HK-2 (cell line): ENCODE measurements around the gene TNFRSF4.
"Not testable (repeated sequence)": the region's sequence is repeated elsewhere in the genome, so short reads cannot be mapped to it uniquely, and the experiment has no call there.

Experiments used
- DNase-seq: peaks from one replicate; pipeline ENCODE4 v3.0.0-alpha.2; 2018; ENCODE audit not compliant: unreplicated experiment

TNFRSF4 gene

DNA sequence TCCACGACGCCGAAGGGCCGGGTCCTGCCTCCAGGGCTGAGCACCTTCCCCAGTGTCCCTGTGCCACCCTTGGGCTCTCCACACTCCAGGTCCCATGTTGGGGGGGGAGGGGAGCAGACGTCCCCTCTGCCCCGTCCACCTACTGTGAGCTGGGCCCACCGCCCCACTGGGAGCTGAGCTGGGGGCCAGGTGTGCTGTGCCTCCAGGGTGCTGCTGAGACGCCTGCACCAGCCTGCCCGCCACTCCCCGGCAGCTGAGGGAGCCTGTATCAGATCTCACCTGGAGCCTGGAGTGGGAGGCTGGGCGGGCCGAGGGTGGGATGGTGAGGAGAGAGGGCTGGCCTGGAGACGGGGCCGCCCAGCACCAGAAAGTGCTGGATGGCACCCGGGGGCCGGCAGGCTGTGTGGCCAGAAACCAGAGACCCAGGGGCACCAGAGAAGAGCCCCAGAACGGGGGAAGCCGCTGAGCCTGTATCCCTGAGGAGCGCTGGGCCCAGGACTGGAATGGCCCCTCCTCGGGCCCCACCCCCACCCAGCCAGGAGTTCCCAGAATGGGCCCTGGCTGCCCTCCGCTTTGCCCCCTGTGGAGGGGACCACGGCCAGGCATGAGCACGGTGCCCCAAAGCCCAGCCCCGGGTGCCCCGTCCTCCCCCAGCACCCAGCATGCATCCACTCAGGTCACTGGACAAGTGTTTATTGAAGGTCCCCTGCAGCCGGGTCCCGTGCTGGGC, 11.0 kb downstream of the TNFRSF4 start:
- DNase-seq: no peak

DNA sequence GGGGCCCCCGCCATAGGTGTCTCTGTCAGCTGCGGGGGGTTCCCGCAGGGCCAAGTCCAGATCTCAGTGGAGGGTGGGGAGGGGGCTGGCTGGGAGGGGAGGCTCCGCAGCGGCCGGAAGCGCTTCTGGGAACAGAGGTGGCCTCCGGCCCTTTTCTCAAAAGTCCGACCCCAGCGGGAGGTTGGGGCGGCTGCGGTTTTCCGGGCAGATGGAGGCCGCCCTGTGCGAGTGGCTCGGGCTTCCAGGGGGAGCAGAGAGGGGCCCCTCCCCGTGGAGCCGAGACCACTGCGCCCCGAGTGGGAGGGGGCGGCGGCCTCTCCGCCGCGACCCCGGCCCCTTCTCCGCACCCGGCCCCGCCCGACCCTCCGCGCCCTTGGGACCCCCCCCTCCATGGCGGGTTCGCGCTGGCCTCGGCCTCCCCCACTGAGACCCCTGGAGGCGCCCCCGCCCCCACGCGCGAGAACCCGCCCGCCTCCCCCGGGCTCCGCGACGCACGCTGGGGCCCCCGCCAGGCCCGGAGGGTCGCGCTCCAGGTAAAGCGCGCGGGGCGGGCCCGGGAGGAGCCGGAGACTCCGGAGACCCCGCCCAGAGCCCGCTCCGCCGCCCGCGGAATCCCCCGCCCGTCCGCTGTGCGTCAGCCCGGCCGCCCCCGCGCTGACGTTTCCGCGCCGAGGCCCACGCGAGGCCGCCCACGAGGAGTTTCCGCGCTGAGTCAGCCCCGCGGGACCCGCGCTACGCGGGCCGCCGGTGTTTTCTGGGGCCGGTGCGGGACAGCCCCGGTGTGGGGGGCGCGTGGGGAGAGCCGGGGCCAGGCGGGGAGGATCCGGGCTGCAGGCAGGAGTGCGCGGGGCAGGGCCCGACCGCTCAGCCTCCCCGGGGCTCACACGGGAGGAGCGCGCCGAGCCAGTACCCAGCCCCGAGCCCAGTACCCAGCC, 12.8 kb downstream of the TNFRSF4 start:
- DNase-seq: peak; percentile 44

DNA sequence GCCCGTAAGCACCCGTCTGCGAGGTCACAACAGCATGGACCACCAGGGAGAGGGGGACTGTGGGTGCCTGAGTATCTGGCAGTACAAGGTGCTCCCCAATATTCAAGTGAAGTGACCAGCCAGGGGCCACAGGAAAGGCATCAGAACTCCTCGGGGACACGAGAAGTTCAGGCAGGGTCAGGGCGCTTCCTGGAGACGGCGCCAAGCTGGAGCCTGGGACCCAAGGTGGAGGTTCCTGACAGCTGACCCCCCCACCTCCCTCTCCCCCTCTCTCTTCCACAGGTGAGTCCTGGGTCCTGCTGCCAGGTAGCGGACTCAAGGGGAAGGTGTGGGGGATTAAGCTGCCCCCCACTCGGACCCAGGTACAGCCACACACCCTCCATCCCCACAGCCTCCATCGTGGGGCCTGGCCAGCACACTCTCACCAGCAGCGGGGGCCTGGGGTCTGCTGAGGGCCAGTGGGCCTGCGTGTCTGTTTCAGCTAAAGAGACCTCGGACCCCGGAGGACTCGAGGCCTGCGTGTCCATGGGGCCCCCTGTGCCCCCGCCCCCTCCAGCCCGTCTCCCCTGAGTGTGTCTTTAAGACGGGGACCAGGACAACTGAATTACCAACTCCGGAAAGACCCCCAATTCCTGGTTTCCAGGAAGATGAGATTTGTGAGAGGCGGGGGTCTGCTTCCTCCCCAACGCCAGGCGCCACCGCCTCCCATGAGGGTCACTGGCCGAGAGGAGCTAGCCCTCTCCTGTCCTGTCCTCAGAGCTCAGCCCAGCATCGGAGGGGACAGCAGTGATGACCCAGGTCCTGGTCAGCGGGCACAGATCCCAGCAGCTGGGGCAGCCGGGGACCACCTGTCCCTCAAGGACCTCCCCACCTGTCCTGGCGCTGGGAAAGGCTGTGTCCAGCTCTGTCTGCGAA, 13.7 kb downstream of the TNFRSF4 start:
- no peak for DNase-seq

DNA sequence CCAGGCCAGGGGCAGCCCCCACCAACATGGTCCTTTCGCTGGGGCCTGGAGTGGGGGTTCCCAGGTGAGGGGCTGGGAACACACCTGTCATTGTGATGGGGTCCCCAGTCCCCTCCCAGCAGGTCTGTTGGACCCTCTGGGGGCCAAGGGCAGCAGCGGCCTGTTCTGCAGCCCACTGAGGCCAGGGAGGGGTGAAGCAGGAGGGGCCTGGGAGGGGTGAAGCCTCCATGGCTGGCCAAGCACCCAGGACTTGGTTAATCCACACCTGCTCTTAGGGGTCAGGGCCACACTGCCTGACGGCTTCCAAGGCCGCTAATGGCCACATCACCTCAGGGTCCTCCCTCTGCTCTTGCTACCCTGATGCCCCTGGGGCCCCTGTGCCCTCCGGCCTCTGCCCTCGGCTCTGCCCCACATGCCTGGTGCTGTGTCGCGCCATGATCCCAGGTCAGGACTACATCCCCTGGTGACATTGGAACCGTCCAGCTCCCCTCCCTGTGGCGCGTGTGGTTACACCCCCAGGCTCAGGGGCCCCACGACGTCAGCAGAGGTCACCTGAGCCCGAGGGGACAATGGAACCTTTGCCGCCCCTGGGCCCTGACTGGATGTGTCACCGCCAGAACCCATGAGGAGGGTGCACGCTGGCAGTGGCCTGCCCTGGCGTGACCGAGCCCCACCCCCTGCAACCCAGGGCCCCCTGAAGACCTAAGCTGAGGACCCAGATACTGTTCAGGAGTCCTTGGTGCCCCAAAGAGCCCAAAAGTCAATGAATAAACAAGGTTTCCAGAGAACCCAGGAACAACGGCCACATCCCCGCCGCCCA, 14.6 kb downstream of the TNFRSF4 start:
- DNase-seq: no peak

DNA sequence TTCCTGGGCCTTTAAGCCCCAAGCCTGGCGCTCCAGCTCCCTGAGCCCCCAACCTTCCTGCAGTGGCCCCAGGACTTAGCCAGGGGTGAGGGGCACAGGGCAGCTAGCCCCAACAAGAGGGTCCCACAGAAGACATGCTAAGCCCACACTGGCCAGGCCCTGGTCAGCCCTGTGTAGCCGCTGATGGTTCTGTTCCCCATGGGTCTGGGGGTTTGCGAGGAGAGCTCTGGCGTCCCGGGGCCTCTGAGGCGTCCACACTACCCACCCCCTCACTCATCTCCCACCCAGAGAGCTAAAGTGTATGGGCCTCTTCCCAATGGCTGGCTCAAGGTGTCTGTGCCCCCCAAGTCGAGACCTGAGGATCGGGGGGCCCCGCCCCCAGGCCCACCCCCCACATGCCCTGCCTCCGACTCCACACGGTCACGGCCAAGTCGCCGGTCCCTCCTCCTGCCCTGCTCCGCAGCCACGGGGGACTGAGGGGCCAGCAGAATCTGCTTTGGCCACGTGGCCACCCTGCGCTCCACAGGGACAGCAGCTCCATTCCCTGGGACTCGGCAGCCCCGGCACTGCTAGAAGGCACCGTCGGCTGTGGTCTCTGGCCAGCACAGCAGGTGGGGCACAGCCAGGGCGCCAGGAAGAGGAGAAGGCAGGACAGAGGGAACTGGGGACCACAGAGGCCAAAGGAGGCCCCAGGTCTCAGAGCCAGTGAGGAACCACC, 15.4 kb downstream of the TNFRSF4 start:
- peak; percentile 0 for DNase-seq

DNA sequence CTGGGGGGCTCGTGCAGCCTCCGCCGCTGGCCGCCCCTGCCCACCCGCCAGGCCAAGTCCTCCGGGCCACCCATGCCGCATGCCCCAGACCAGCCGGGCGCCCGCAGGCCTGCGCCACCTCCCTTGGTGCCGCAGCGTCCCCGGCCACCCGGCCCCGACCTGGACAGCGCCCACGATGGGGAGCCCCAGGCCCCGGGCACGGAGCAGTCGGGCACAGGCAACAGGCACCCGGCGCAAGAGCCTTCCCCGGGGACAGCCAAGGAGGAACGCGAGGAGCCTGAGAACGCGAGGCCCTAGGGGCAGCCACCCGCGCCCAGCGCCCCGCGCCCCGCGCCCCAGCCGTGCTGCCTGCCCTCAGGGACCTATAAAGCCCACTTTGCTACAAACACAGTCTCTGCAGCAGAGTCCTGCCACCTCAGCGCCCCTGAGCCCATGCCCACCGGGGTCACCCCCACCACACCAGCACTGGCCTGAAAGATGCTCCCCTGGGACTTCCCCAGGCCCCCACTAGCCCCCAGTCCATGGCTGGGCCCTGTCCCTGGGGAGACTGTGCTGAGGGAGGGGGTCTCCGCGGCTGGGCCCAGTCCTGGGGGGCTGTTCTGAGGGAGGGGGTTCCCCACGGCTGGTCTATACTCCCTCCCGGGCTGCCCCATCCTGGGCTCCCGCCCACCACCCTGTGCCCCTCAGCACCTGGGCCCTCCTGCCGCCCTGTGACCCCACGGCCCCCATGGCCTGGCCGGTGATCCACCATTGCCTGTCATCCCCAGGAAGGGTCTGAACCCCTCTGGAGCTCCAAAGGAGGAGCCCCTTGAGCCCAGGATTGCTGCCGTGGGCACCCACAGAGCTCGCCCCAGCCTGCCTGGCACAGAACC, 16.2 kb downstream of the TNFRSF4 start:
- no peak for DNase-seq

DNA sequence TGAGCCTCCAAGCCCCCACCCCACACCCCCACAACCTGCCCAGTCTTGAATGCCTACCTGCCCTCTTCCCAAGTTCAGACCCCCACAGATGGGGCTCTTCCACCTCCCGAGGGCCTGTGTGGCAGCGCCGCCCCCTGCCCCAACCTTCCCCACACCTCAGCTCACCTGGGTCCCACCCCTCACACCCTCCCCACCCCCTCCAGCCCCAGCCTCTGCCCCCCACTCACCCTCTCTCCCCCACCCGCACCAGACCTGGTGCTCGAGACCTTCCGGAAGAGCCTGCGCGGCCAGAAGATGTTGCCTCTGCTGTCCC, 16.8 kb downstream of the TNFRSF4 start:
- no peak for DNase-seq

DNA sequence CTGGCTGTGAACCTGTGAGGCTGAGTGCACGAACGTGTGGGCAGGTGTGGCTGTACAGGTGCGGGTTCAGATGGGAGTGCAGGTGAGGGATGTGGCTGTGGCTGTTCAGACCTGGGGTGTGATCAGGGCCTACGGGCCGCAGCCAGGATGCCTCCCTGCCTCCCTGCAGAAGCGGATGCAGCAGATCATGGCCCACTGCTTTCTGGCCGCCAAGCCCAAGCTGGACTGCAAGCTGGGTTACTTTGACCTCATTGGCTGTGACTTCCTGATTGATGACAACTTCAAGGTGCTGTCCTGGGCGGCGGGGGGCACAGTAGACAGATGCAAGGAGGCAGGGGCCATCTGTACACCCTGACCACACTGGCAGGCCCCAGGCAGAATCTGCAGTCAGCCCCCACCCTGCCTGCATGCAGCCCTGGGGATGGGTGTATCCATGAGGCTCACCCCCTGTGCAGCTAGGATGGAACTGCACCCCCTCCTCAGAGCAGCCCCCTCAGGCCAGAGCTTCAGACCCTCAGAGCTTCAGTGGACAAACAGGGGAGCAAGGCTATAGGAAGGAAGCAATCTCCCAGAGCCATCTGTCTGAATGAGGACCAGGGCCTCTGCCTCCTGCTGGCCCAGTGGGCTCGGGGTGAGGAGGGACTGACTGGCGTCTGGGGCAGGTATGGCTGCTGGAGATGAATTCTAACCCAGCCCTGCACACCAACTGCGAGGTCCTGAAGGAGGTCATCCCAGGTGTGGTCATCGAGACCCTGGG, 17.3 kb downstream of the TNFRSF4 start:
- DNase-seq: peak; percentile 0

DNA sequence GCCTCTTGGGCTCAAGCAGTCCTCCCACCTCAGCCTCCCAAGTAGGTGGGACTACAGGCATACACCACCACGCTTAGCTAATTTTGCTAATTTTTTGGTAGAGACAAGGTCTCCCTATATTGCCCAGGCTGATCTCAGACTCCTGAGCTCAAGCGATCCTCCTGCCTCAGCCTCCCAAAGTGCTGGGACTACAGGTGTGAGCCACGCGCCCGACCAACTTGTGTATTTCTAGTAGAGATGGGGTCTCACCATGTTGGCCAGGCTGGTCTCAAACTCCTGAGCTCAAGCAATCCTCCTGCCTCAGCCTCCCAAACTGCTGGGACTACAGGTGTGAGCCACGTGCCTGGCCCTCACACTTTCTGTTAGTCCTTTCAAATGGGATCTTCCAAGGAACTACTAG, 18.2 kb downstream of the TNFRSF4 start:
- not testable (repeated sequence) for DNase-seq

DNA sequence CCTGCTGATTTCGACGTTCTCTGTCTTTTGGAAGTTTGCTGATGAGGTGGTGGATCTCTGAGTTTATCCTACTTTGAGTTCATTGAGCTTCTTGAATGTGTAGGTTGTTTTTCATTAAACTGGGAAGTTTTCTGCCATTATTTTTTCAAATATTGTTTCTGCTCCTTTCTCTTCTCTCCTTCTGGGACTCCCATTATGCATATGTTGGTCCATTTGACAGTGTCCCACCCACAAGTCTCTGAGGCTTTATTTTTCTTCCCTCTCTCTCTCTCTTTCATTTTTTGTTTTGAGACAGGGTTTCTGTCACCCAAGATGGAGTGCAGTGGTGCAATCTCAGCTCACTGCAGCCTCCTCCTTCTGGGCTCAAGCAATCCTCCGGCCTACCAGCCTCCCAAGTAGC, 19.2 kb downstream of the TNFRSF4 start:
- DNase-seq: no peak

DNA sequence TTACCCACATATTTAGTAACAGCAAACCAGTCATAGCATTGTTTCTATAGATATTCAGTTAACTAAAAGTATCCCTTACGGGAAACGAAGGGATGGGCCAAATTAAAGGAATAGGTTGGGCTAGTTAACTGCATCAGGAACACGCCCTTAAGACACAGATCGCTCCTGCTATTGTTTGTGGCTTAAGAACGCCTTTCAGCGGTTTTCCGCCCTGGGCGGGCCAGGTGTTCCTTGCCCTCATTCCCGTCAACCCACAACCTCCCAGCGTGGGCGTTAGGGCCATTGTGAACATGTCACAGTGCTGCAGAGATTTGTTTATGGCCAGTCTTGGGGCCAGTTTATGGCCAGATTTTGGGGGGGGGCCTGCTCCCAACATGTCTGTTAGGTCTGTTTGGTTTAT, 22.2 kb downstream of the TNFRSF4 start:
- no peak for DNase-seq

DNA sequence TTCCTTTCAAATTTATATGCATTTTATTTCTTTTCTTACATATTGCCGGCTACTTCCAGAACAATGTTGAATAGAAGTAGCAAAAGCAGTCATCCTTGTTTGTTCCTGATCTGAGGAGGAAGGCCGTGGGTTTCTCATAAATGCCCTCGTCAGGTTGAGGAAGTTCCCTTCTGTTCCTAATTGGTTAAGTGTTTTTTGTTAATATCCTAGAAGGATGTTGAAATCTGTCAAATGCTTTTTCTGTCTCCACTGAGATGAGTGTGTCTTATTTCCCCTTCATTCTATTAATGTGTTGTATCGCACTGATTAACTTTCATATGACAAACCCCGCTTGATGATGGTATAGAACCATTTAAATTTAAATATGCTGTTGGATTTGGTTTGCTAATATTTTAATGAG, 24.8 kb downstream of the TNFRSF4 start:
- no peak for DNase-seq

DNA sequence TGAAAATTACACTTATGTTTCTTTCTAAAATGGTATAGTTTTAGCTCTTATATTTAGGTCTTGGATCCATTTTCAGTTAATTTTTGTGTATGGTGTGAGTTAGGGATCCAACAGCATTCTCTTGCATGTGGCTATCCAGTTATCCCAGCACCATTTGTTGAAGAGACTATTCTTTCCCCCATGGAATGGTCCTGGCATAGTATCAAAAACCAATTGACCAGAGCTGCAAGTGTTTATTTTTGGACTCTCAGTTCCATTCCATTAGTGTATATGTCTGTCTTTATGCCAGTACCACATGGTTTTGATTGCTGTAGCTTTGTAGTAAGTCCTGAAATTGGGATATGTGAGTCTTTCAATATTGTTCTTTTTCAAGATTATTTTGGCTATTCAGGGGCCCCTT, 26.0 kb downstream of the TNFRSF4 start:
- no peak for DNase-seq

DNA sequence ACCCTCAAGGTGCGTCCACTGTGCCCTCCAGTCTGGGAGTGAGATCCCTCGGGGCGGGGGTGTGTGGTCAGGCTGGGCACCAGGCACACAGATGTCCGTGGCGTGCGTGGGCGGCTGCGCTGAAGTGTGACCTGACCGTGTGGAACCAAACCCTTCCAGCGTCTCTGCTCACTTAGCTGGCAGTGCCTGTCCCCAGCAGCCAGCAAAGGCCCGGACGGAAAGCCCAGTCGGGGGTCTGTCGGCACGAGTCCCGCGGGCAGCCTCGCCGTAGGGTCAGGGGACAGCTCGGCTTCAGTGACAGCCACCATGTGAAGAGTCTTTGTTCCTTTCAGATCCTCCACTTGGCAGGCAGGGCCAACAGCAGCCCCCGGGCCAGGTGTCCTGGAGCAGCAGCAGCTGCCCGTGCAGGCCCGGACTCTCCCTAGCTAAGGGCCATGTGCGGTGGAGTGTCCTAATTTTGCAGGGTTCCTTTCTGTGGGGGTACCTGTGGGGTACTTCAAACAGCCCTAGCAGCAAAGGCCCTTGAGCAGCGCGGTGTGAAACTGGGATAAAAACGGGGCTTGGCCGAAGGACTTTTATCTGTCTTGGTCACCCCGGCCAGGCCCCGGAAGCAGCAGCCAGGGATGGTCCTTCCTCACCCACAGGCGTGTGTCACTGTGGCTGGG, 28.7 kb downstream of the TNFRSF4 start:
- DNase-seq: peak; percentile 16

DNA sequence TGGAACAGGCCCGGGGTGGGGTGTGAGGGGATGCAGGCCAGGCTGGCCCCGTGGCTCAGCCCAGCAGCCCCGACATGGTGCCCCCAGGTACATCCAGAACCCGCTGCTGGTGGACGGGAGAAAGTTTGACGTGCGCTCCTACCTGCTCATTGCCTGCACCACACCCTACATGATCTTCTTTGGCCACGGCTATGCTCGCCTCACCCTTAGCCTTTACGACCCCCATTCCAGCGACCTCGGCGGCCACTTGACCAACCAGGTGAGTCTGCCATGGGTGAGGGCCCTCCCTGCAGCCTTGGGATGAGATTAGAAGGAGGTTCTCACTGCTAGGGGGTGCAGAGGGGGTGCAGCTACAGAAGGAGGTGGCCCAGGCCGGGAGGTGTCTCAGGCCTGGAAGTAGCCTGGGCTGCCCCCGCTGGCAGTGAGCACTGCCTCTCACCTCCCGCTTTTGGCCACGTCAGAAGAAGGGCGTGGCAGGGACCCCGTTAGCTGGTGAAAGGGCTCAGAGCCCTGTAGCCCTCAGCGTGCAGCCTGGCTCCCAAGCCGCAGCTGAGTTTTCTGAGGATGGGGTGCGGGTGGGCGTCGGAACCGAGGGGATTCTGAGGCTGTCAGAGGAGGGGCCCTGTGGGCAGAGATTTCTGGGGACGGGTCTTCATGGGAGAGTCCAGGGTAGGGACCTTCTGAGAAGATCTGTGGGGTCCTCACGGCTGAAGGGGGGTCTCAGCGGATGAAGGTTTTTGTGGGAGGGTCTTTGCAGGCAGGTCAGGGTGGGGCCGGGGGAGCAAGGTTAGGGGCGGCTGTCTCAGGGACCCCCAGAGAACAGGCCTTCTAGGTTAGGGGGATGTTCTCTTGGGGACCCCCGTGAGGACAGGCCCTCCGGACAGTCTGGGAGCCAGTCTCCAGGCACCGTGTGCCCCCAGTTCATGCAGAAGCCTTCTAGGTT, 29.8 kb downstream of the TNFRSF4 start:
- no peak for DNase-seq

DNA sequence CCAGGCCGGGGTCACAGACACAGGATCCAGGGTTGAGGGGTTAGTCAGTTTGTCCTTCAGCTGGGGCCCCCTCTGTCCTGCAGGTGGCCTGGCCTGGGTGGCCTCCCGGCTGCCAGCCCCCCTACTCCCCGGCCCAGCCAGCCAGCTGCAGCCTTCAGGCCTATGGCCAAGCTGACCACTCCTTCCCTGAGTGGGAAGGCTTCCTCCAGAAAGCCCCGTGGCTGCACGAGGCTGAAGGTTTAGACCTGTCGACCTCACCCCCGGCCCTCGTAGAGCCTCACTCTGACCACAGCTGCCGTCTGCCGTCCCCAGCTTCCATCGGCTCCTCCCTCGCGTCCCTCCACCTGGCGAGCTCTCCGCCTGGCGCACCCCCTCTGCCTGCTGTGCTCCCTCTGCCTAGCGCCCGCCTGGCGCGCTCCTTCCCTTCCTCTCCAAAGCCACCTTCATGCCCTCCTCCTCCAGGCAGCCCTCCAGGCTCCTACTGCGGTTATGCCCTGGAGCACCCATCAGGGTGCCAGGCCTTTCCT, 30.7 kb downstream of the TNFRSF4 start:
- DNase-seq: no peak
